ENCODE data around the gene FAM118B.
"Not testable (repeated sequence)": the region's sequence is repeated elsewhere in the genome, so short reads cannot be mapped to it uniquely, and the experiment has no call there.

FAM118B gene

GRCh38 chr11:126304457-126305075 is 93.0 kb downstream of the FAM118B start:
- no peak overlapping the region for H3K4me3 ChIP-seq (ENCODE audit: low read length)
- H3K56ac ChIP-seq (ENCODE audit: low read length): peak overlapping the region; percentile 63
- no peak overlapping the region for H2BK120ac ChIP-seq (ENCODE audit: low read depth, low read length)
- H4K8ac ChIP-seq (ENCODE audit: low read depth, low read length): no peak overlapping the region
- no peaks in the 10 kb centered on the region for H3K27me3 ChIP-seq (ENCODE audit: insufficient read depth, low read length, poor library complexity)
- H2BK15ac ChIP-seq (replicated peaks; ENCODE audit: low read depth): no peak overlapping the region
- H4K5ac ChIP-seq (ENCODE audit: low read length): no peak overlapping the region
- no peak overlapping the region for H2BK5ac ChIP-seq (ENCODE audit: low read length)
- H3K4ac ChIP-seq (ENCODE audit: low read depth, low read length): no peak overlapping the region
- H3K36me3 ChIP-seq (ENCODE audit: control insufficient read depth, insufficient read depth, low read length): no peaks in the 10 kb centered on the region
- no peak overlapping the region for H3K27ac ChIP-seq (ENCODE audit: low read depth, low read length)
- H3K18ac ChIP-seq (ENCODE audit: low read length): no peak overlapping the region
- no peak overlapping the region for H3K23ac ChIP-seq (ENCODE audit: low read length)
- H2AK5ac ChIP-seq (ENCODE audit: low read length): no peak overlapping the region
- peak overlapping the region; percentile 28 for H3K4me2 ChIP-seq (ENCODE audit: low read length)
- peak overlapping the region; percentile 32 for H3K9ac ChIP-seq (ENCODE audit: low read length)
- DNase-seq: no peak
- no peaks in the 10 kb centered on the region for H3K4me1 ChIP-seq (ENCODE audit: control insufficient read depth, low read depth, low read length)
- no CpG with 5 or more reads among the region's 12 CpGs for WGBS (ENCODE audit: extremely low coverage, insufficient coverage, low lambda C conversion rate)
- no peaks in the 10 kb centered on the region for H3K79me2 ChIP-seq (ENCODE audit: control insufficient read depth, insufficient read depth, low read length)
- H3K79me1 ChIP-seq (ENCODE audit: low read length): no peaks in the 10 kb centered on the region

GRCh38 chr11:126305699-126306098 is 94.1 kb downstream of the FAM118B start:
- H2BK120ac ChIP-seq (ENCODE audit: low read depth, low read length): no peak overlapping the region
- no peak overlapping the region for H3K18ac ChIP-seq (ENCODE audit: low read length)
- H3K4me3 ChIP-seq (ENCODE audit: low read length): no peak overlapping the region
- no CpG with 5 or more reads among the region's 4 CpGs for WGBS (ENCODE audit: extremely low coverage, insufficient coverage, low lambda C conversion rate)
- H3K36me3 ChIP-seq (ENCODE audit: control insufficient read depth, insufficient read depth, low read length): no peaks in the 10 kb centered on the region
- H3K4me1 ChIP-seq (ENCODE audit: control insufficient read depth, low read depth, low read length): no peaks in the 10 kb centered on the region
- H3K79me1 ChIP-seq (ENCODE audit: low read length): no peaks in the 10 kb centered on the region
- H4K5ac ChIP-seq (ENCODE audit: low read length): no peak overlapping the region
- no peak overlapping the region for H3K4ac ChIP-seq (ENCODE audit: low read depth, low read length)
- no peak overlapping the region for H3K23ac ChIP-seq (ENCODE audit: low read length)
- peak overlapping the region; percentile 7 for H3K56ac ChIP-seq (ENCODE audit: low read length)
- no peak overlapping the region for H4K8ac ChIP-seq (ENCODE audit: low read depth, low read length)
- H3K9ac ChIP-seq (ENCODE audit: low read length): no peak overlapping the region
- no peak overlapping the region for H2AK5ac ChIP-seq (ENCODE audit: low read length)
- no peak overlapping the region for H2BK15ac ChIP-seq (replicated peaks; ENCODE audit: low read depth)
- H3K79me2 ChIP-seq (ENCODE audit: control insufficient read depth, insufficient read depth, low read length): no peaks in the 10 kb centered on the region
- H2BK5ac ChIP-seq (ENCODE audit: low read length): no peak overlapping the region
- H3K27ac ChIP-seq (ENCODE audit: low read depth, low read length): no peak overlapping the region
- no peak overlapping the region for H3K4me2 ChIP-seq (ENCODE audit: low read length)
- no peak for DNase-seq
- H3K27me3 ChIP-seq (ENCODE audit: insufficient read depth, low read length, poor library complexity): no peaks in the 10 kb centered on the region

- Histone ChIP-seq H3K23ac (ENCODE audit: low read length) (no peak overlapping the region), H3K56ac (ENCODE audit: low read length) (no peak overlapping the region), H3K4ac (ENCODE audit: low read depth, low read length) (no peak overlapping the region), H3K27ac (ENCODE audit: low read depth, low read length) (no peak overlapping the region), H2AK5ac (ENCODE audit: low read length) (no peak overlapping the region), H3K18ac (ENCODE audit: low read length) (no peak overlapping the region), H2BK15ac (replicated peaks; ENCODE audit: low read depth) (no peak overlapping the region), H3K36me3 (ENCODE audit: control insufficient read depth, insufficient read depth, low read length) (no peaks in the 10 kb centered on the region), H4K8ac (ENCODE audit: low read depth, low read length) (no peak overlapping the region), H3K79me1 (ENCODE audit: low read length) (no peaks in the 10 kb centered on the region), H3K27me3 (ENCODE audit: insufficient read depth, low read length, poor library complexity) (no peaks in the 10 kb centered on the region), H3K9ac (ENCODE audit: low read length) (no peak overlapping the region), H4K5ac (ENCODE audit: low read length) (no peak overlapping the region), H2BK120ac (ENCODE audit: low read depth, low read length) (no peak overlapping the region), H3K4me3 (ENCODE audit: low read length) (no peak overlapping the region), H2BK5ac (ENCODE audit: low read length) (no peak overlapping the region), H3K4me1 (ENCODE audit: control insufficient read depth, low read depth, low read length) (no peaks in the 10 kb centered on the region), H3K79me2 (ENCODE audit: control insufficient read depth, insufficient read depth, low read length) (no peaks in the 10 kb centered on the region), H3K4me2 (ENCODE audit: low read length) (no peak overlapping the region)
- peak; percentile 79 for DNase-seq
- WGBS (ENCODE audit: extremely low coverage, insufficient coverage, low lambda C conversion rate): no CpG with 5 or more reads among the region's 5 CpGs
Measured at GRCh38 chr11:126307706-126308105, 96.1 kb downstream of the FAM118B start.

GRCh38 chr11:126308271-126308671 is 96.7 kb downstream of the FAM118B start:
- Histone ChIP-seq H4K8ac (ENCODE audit: low read depth, low read length) (no peak overlapping the region), H3K79me1 (ENCODE audit: low read length) (no peaks in the 10 kb centered on the region), H3K27ac (ENCODE audit: low read depth, low read length) (no peak overlapping the region), H3K27me3 (ENCODE audit: insufficient read depth, low read length, poor library complexity) (no peaks in the 10 kb centered on the region), H2BK15ac (replicated peaks; ENCODE audit: low read depth) (no peak overlapping the region), H3K23ac (ENCODE audit: low read length) (no peak overlapping the region), H3K79me2 (ENCODE audit: control insufficient read depth, insufficient read depth, low read length) (no peaks in the 10 kb centered on the region), H3K4me3 (ENCODE audit: low read length) (no peak overlapping the region), H3K18ac (ENCODE audit: low read length) (no peak overlapping the region), H4K5ac (ENCODE audit: low read length) (no peak overlapping the region), H3K9ac (ENCODE audit: low read length) (no peak overlapping the region), H2BK5ac (ENCODE audit: low read length) (no peak overlapping the region), H3K4ac (ENCODE audit: low read depth, low read length) (no peak overlapping the region), H3K4me2 (ENCODE audit: low read length) (no peak overlapping the region), H3K56ac (ENCODE audit: low read length) (no peak overlapping the region), H3K36me3 (ENCODE audit: control insufficient read depth, insufficient read depth, low read length) (no peaks in the 10 kb centered on the region), H3K4me1 (ENCODE audit: control insufficient read depth, low read depth, low read length) (no peaks in the 10 kb centered on the region), H2AK5ac (ENCODE audit: low read length) (no peak overlapping the region), H2BK120ac (ENCODE audit: low read depth, low read length) (no peak overlapping the region)
- no peak for DNase-seq
- WGBS (ENCODE audit: extremely low coverage, insufficient coverage, low lambda C conversion rate): no CpG with 5 or more reads among the region's 4 CpGs

- not testable (repeated sequence) for H3K56ac ChIP-seq (ENCODE audit: low read length); H3K4me2 ChIP-seq (ENCODE audit: low read length); H2BK15ac ChIP-seq (replicated peaks; ENCODE audit: low read depth); H2BK5ac ChIP-seq (ENCODE audit: low read length); H3K18ac ChIP-seq (ENCODE audit: low read length); H3K27me3 ChIP-seq (ENCODE audit: insufficient read depth, low read length, poor library complexity); H3K36me3 ChIP-seq (ENCODE audit: control insufficient read depth, insufficient read depth, low read length); H3K27ac ChIP-seq (ENCODE audit: low read depth, low read length); H3K4me1 ChIP-seq (ENCODE audit: control insufficient read depth, low read depth, low read length); H2AK5ac ChIP-seq (ENCODE audit: low read length); H3K79me1 ChIP-seq (ENCODE audit: low read length); H4K5ac ChIP-seq (ENCODE audit: low read length); H2BK120ac ChIP-seq (ENCODE audit: low read depth, low read length); H3K4me3 ChIP-seq (ENCODE audit: low read length); H3K23ac ChIP-seq (ENCODE audit: low read length); H3K79me2 ChIP-seq (ENCODE audit: control insufficient read depth, insufficient read depth, low read length); H3K9ac ChIP-seq (ENCODE audit: low read length); DNase-seq; H4K8ac ChIP-seq (ENCODE audit: low read depth, low read length); H3K4ac ChIP-seq (ENCODE audit: low read depth, low read length)
- WGBS (ENCODE audit: extremely low coverage, insufficient coverage, low lambda C conversion rate): no CpG with 5 or more reads among the region's 4 CpGs
Measured at GRCh38 chr11:126308771-126309170, 97.2 kb downstream of the FAM118B start.

All from mesendoderm (in vitro differentiated cells).